SK-N-MC (cell line): Measurements from ENCODE around the gene TAB2.
A peak's percentile ranks its signal among the peaks of the same experiment; 100 is the strongest.

Source experiments
- DNase-seq: peaks from one replicate; pipeline ENCODE4 v3.0.0-alpha.2; 2011; ENCODE audit warnings: low read depth, low spot score
- H3K27ac ChIP-seq: fragments of 200-600 bp; sonication (generic); 2 replicates; pipeline ENCODE4 v1.5.1; 2016; ENCODE audit warnings: mixed run types
- H3K36me3 ChIP-seq: fragments of 200-600 bp; sonication (generic); 2 replicates; pipeline ENCODE4 v1.6.1; 2017; ENCODE audit warnings: antibody characterized with exemption, low read length, mixed read lengths; ENCODE audit not compliant: insufficient read depth
- H3K4me3 ChIP-seq: fragments of 200-600 bp; sonication (generic); 2 replicates; pipeline ENCODE4 v1.5.1; 2016
- H3K9ac ChIP-seq: fragments of 200-600 bp; sonication (generic); 2 replicates; pipeline ENCODE4 v1.8.0; 2017; ENCODE audit warnings: mixed run types, mixed read lengths; ENCODE audit not compliant: insufficient read length
- H3K9me3 ChIP-seq: fragments of 200-600 bp; sonication (generic); 2 replicates; pipeline ENCODE4 v1.6.1; 2017; ENCODE audit warnings: low read depth, mild to moderate bottlenecking, antibody characterized with exemption, low read length, moderate library complexity, mixed read lengths
- EZH2 ChIP-seq: fragments of 200-600 bp; sonication (generic); IDR thresholded peaks from one replicate; pipeline ENCODE4 v1.6.1; 2017; ENCODE audit warnings: antibody characterized with exemption
- FOXP2 ChIP-seq: optimal IDR thresholded peaks from 2 replicates; pipeline ENCODE3; 2011; ENCODE audit warnings: mild to moderate bottlenecking, moderate library complexity; ENCODE audit not compliant: insufficient read depth; ENCODE audit errors: extremely low read length, control extremely low read depth
- POLR2AphosphoS5 ChIP-seq: IDR thresholded peaks from 2 replicates; pipeline ENCODE4 v1.6.1; 2012; ENCODE audit warnings: mild to moderate bottlenecking, low read depth, low read length, borderline replicate concordance

Gene TAB2

DNA sequence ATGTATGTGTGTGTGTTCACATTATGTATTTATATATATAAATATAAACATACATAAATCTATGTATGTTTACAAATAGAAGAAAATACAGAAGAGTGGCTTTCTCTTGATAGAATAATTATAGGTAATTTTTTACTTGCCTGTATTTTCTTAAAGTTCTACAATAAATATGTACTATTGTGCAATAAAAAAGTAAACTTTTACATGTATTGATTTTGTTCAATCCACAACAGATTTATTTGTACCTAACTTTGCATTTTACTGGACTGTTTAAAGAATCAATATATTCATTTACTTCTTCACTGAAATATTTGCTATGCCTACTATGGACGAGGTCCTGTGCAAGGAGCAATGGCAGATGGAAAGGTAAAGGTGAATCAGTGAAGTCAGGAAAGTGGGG lies 14.0 kb upstream of the TAB2 start:
- DNase-seq: no peak
- Histone ChIP-seq H3K27ac (no peak overlapping the region), H3K9me3 (no peaks in the 10 kb centered on the region), H3K36me3 (no peaks in the 10 kb centered on the region), H3K4me3 (no peak overlapping the region), H3K9ac (no peak overlapping the region)
- no peak for TF ChIP-seq FOXP2
- no peak for TF ChIP-seq EZH2
- TF ChIP-seq POLR2AphosphoS5: no peak

DNA sequence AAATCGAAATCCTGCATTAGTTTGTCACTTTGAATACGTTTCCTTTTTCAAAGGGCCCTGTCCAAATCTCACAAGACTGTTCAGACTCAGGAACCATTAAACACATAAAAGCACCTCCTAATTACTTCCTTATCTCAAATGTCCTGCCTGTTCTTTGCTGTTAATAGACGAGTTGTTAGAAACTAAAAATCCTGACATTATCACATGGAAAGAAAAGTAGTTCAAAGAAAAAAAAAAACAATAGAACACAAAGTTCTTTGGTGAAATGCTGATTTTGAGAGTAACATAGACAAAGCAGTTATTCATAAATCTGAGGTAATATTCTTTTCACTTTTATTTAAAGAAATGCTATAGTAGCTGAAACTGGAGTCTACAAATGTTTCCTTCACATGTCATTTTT lies 12.1 kb upstream of the TAB2 start:
- Histone ChIP-seq H3K36me3 (no peaks in the 10 kb centered on the region), H3K4me3 (no peak overlapping the region), H3K27ac (no peak overlapping the region), H3K9me3 (no peaks in the 10 kb centered on the region), H3K9ac (no peak overlapping the region)
- no peak for TF ChIP-seq EZH2
- TF ChIP-seq FOXP2: no peak
- DNase-seq: no peak

DNA sequence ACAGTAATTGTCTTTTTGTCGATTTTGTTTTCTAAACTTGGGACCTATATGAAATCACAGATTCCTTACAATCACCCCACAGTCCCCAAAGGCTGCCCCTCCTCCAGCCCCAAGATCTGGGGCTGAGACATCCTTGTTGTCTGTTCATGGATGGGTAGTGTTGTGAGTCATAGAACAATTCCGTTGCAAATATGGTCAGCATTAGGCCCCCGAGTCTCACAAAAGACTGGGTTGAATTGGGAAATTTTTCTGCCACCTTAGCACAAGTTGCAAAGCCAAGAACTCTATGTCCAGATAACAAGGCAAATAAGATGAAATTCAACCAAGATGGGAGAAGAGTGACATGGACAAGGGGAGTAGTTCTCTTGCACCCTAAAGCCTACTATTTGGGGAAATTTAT lies 10.5 kb upstream of the TAB2 start:
- TF ChIP-seq FOXP2 (no peak), EZH2 (no peak), POLR2AphosphoS5 (no peak)
- no peak for DNase-seq
- Histone ChIP-seq H3K36me3 (no peaks in the 10 kb centered on the region), H3K27ac (no peak overlapping the region), H3K9me3 (no peaks in the 10 kb centered on the region), H3K9ac (no peak overlapping the region), H3K4me3 (no peak overlapping the region)

DNA sequence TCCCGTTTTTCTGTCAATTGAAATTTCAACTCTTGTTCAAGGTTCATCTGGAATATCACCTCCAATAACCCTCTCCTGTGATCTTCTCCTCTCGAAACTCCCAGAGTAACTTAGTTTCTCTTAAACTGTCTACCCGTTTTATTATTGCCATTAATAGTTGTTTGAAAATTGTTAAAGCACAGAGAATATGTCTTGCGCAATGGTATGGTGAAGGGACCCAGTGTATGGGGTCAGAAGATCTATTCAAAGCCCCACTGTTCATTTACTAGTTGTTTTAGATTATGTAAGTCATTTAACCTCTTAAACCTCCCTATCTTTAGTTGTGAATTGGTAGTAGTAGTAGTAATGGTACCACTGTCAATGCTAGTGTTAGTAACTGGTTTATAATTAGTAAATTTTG lies 6.2 kb upstream of the TAB2 start:
- TF ChIP-seq EZH2: no peak
- no peak for TF ChIP-seq FOXP2
- no peak for TF ChIP-seq POLR2AphosphoS5
- DNase-seq: no peak
- Histone ChIP-seq H3K36me3 (no peaks in the 10 kb centered on the region), H3K27ac (no peak overlapping the region), H3K9me3 (no peaks in the 10 kb centered on the region), H3K9ac (no peak overlapping the region), H3K4me3 (no peak overlapping the region)

DNA sequence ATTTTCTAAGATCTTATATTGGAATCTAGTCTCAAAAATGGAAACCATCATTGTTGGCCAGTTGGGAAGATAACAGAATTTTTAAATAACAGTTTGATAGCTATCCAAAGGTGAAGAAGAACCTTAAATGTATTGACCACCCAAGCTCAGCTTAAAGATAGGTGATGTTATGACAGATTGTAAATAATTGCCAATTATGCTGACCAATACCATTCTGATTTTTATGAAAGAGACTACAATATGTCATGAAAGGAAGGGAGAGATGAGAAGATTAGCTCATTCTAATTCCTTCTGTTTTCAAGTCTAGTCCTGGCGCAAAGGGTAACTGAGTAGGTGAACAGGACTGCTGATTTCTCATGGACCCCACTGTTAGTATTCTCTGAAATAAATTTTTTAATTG lies 5.7 kb upstream of the TAB2 start:
- no peak for DNase-seq
- no peaks in the 10 kb centered on the region for H3K9me3 ChIP-seq
- no peak overlapping the region for H3K4me3 ChIP-seq
- H3K27ac ChIP-seq: no peak overlapping the region
- TF ChIP-seq FOXP2: no peak
- TF ChIP-seq POLR2AphosphoS5: no peak
- no peak for TF ChIP-seq EZH2
- no peak overlapping the region for H3K9ac ChIP-seq
- H3K36me3 ChIP-seq: no peaks in the 10 kb centered on the region

DNA sequence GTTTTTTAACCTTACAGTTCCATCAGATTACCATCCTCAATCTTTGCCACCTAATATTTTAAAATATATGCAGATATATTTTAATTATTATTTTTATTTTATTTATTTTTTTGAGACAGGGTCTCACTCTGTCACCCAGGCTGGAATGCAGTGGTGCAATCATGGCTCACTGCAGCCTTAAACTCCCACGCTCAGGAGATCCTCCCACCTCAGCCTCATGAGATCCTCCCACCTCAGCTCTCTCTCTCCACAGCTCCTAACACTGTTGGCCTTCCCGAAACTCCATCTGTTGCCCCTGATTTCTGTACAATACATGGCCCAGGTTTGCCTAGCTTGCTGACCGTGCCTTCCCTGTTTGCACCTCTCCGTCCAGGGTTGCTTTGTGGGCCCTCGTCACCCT lies 4.4 kb upstream of the TAB2 start:
- no peak for TF ChIP-seq POLR2AphosphoS5
- H3K27ac ChIP-seq: no peak overlapping the region
- no peak for DNase-seq
- H3K9me3 ChIP-seq: no peaks in the 10 kb centered on the region
- H3K36me3 ChIP-seq: no peaks in the 10 kb centered on the region
- H3K9ac ChIP-seq: no peak overlapping the region
- no peak overlapping the region for H3K4me3 ChIP-seq

DNA sequence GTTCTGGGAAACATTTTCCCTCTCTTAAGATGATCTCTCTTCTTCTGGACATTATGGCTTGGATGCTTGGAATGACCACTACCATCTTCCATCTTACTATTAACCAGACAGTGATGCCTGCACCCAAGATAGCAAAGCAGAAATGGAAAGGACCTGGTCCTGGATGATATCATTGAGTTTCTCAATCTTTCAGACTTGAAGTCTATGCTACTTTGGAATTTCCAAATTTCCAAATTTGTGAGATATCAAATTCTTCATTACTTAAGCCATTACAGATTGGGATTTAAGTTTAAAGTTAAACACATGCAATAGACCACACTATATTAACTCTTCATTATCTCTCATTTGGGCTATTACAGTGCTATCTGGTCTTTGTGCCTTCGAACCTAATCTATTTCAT lies 3.7 kb upstream of the TAB2 start:
- TF ChIP-seq FOXP2 (no peak), POLR2AphosphoS5 (no peak), EZH2 (no peak)
- no peaks in the 10 kb centered on the region for H3K36me3 ChIP-seq
- no peak overlapping the region for H3K4me3 ChIP-seq
- no peak overlapping the region for H3K27ac ChIP-seq
- DNase-seq: no peak
- no peaks in the 10 kb centered on the region for H3K9me3 ChIP-seq
- H3K9ac ChIP-seq: no peak overlapping the region

DNA sequence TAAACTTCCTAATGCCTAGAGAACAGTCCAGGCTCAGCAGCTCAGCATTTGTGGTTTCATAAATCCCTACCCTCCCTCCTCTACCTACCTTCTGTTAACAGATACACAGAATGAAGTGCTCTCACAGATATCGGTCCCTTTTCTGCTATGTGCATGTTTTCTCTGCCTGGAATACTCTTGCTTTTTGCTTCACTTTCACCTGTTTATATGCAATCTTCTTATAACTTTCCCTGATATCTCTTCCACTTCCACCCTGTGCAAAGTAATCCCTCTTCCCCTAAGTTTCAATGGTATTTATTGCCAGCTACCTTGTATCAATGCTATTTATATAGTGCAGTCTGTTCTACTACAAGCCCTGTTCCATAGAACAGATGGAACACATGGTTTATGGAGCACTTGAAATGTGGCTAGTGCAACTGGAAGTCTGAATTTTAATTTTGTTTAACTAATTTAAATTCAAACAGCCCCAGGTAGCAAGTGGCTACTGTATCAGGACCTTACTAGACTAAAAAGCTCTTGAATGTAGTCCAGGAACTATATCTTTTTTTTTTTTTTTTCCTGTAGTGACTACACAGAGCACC lies 3.1 kb upstream of the TAB2 start:
- DNase-seq: no peak
- Histone ChIP-seq H3K36me3 (no peaks in the 10 kb centered on the region), H3K27ac (no peak overlapping the region), H3K4me3 (no peak overlapping the region), H3K9me3 (no peaks in the 10 kb centered on the region), H3K9ac (no peak overlapping the region)
- TF ChIP-seq EZH2: no peak
- no peak for TF ChIP-seq POLR2AphosphoS5
- no peak for TF ChIP-seq FOXP2

DNA sequence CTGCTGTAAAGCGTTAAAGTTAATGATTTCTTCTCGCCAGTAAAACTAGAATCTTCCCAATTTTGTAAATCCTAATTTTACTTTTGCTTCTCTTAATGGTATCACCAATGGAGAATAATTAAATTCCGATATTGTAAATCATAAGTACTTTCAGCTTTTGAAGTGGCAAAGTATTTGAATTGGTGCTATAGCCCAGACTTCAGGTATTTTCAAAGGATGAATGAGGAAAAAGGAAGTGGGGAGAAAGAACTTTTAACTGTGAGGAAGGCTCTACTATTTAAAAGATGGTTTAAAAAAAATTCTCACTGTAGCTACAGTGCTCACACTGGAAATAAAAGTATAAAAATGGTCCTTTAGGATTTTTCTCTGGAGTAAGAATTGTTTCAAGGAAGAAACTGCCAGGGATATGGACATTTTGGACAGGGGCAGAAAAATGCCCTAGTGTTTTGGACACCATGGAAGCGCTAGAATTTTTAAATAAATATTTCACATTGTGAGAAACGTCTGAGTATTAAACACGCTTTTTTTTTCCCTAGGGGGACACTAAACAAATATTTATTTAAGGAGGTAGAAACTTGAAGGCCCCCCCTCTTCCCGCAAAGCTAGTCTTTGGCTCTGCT lies 1.3 kb upstream of the TAB2 start:
- H3K9me3 ChIP-seq: no peaks in the 10 kb centered on the region
- H3K27ac ChIP-seq: 0 out of 2 replicates have a peak overlapping the region, but pooled peaks have one; percentile 46
- DNase-seq: no peak
- H3K9ac ChIP-seq: peak overlapping the region; percentile 91
- peak overlapping the region; percentile 93 for H3K4me3 ChIP-seq
- H3K36me3 ChIP-seq: no peaks in the 10 kb centered on the region
- TF ChIP-seq FOXP2 (no peak), EZH2 (no peak), POLR2AphosphoS5 (no peak)
